Astrocyte of the spinal cord (primary cell): ENCODE data around the gene S100A3.

Experiments
- DNase-seq: peaks from one replicate; pipeline ENCODE4 v3.0.0; 2011; ENCODE audit warnings: low read depth, low spot score
- H3K4me3 ChIP-seq: 2 replicates; pipeline ENCODE4 v1.5.1; 2011; ENCODE audit warnings: low read depth, mild to moderate bottlenecking, low read length, moderate library complexity
- in situ Hi-C: cut with HindIII; loops from 2 replicates; pipeline ENCODE4 v1.10.0; 2017; ENCODE audit warnings: low sequenced_read_pairs
- TF ChIP-seq, protein P1 (sequence below): IDR thresholded peaks from 2 replicates; pipeline ENCODE4 v1.5.1; 2012; ENCODE audit warnings: low read depth, mild to moderate bottlenecking, low read length, inconsistent platforms

Gene S100A3

DNA sequence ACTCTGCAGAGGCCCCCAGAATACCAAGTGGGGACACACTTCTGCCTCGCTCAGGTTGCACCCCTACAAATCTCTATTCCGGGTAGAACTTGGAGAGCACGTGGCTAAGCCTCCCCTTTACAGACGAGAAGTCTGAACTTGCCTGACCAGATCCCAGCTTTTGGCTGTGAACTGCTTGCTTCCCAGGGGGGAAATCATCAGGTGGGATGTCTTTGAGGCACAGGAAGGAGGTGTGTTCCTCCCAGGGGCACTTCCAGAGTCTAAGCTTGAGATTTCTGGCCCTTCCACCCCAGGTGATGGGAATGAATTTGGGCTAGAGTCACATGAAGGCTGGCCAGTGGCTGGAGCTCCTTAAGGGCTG is 1.3 kb upstream of the S100A3 start:
- DNase-seq = no peak
- in situ Hi-C loops = no loop called here
- TF ChIP-seq, protein P1, sequence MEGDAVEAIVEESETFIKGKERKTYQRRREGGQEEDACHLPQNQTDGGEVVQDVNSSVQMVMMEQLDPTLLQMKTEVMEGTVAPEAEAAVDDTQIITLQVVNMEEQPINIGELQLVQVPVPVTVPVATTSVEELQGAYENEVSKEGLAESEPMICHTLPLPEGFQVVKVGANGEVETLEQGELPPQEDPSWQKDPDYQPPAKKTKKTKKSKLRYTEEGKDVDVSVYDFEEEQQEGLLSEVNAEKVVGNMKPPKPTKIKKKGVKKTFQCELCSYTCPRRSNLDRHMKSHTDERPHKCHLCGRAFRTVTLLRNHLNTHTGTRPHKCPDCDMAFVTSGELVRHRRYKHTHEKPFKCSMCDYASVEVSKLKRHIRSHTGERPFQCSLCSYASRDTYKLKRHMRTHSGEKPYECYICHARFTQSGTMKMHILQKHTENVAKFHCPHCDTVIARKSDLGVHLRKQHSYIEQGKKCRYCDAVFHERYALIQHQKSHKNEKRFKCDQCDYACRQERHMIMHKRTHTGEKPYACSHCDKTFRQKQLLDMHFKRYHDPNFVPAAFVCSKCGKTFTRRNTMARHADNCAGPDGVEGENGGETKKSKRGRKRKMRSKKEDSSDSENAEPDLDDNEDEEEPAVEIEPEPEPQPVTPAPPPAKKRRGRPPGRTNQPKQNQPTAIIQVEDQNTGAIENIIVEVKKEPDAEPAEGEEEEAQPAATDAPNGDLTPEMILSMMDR = no peak
- no peak overlapping the region for H3K4me3 ChIP-seq

DNA sequence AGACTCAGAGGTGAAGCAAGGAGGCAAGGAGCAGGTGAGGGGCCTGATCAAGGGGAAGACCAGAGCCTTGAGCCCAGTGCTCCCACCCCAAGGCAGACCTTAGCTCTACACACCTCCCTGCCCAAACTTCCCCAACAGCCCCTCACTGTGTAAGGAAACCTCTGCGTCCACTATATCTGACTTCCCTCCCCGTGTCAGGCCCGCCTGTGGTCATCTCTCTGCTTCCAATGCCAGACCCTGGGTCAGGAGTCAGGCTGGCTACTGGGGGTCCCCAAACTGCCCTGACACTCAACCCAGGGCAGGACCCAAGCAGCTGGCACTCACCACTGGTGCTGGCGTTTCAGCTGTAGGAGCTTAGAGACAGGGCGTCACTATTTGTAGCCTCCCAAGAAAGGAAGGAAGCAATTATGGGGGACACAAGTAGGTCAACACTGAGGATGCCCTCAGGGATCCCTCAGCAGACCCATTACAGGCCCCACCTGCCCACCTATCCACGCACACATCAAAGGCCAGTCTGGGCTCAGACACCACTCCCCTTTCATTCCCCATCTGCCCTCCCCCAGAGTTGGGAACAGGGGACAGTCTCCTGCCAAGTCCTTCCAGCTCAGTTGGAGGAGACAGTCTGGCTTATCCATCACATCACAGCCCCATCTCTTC is 811 bp upstream of the S100A3 start:
- in situ Hi-C loops = no loop called here
- no peak overlapping the region for H3K4me3 ChIP-seq
- no peak for DNase-seq
- TF ChIP-seq, protein P1 = no peak

DNA sequence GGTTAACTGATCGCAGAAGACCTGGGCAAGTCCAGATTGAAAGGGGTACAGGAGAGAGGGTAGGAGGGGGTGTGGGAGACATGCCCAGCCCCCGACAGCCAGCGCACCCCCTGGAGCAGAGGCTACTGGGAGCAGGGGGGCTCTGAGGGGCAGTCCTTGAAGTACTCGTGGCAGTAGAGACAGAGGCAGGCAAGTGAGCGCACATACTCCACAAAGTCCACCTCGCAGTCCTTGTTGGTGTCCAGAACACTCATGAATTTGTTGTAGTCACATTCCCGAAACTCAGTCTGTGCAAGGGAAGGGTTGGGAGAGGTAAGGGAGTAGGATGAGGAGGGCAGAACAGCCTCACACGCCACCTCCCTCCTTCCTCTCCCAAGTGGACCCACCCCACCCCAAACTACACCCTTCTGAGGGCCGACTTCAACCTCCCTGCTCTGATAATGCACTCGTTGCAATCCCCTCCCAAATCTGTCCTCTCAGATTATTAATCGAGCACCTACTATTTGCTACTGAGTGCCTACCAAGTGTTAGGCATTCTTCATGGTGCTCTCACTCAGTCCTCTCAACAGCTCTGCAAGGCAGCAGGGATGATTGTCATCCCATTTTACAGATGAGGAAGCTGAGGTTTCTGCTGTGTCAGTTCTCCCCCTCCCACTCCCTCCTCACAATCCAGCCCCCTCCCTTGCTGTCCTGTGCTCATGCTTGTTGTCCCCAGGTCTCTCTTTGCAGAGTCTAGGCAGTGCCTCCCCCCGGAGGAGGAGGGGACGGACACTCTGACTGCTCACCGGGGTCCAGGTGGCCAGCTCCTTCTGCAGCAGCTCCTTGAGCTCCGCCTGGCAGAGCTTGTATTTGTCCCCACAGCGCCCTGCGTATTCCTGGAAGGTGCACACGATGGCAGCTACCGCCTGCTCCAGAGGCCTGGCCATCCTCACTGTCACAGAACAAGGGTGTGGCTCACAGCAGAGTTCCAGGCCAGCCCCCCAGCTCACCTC is 1.2 kb downstream of the S100A3 start:
- TF ChIP-seq, protein P1 = no peak
- H3K4me3 ChIP-seq = no peak overlapping the region
- no peak for DNase-seq
- in situ Hi-C loops = no loop called here

DNA sequence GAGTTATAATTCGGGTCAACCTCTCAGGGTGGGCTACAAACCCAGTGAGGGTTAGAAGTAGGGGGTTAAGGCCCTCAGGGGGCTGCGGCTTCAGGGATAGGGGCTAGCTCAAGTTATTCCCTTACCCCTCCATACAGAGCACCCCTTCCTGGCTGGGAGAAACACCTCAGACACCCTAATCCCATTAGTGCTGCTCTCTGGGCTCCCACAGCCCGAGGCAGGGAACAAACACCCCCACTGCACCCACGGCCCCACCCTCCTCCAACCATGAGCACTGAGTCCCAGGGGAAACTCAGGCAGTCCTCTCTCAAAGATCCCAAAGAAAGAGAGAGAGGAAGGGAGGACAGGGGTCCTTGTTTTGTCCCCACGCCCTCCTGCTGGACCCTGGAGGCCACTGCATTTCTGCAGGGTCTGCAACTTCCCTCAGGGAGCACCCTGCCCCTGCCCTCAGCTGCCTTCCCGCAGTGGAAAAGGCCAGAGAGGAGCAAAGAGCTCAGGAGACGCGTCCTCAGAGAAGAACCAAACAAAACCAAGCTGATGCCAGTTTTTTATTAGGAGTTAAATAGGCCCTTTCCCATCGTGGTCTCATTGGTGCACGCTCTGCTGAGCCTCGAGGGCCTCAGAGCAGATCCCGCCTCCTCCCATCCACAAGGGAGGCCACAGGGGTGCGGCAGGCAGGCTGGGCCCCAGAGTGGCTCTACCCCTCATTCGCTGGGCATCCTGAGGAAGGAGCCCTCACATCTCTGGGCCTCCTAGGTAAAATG is 2.1 kb downstream of the S100A3 start:
- TF ChIP-seq, protein P1 = no peak
- in situ Hi-C loops = no loop called here

DNA sequence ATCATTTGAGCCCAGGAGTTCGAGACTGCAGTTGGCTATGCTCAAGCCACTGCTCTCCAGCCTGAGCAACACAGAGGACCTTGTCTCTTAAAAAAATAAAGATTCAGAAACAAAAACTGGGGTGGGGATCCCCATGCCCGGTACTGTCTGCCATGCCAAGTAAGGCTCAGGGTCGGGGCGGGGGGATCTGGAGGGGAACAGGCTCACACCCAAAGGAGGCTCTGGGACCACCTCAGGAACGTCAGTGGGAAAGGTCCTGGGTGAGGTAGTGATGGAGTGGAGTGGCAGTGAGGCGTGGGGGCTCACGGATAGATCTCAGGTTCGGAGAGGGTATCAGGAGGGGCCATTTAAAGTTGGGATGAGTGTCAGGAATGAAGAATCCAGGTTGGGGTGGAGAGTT is 2.7 kb downstream of the S100A3 start:
- H3K4me3 ChIP-seq = no peak overlapping the region

More for the DNA sequence above, 2.1 kb downstream of the S100A3 start:
- no peak for DNase-seq
- no peak overlapping the region for H3K4me3 ChIP-seq

More for the DNA sequence above, 2.7 kb downstream of the S100A3 start:
- DNase-seq = no peak
- TF ChIP-seq, protein P1 = no peak
- in situ Hi-C loops = no loop called here
